Liver (tissue), 3 donors: ENCODE data around the gene IQCH.

Source experiments
- FOXA1 ChIP-seq: IDR thresholded peaks from 2 replicates; pipeline ENCODE4 v1.6.1; 2016; ENCODE audit warnings: antibody characterized with exemption
- GABPA ChIP-seq, 2 donors: IDR thresholded peaks in 1 of 2; conservative IDR thresholded peaks in 1 of 2; 2 replicates each; pipeline ENCODE4 v1.6.1; 2016; ENCODE audit warnings: antibody characterized with exemption in 2 of 2, mild to moderate bottlenecking in 1 of 2, moderate library complexity in 1 of 2
- HNF4G ChIP-seq: IDR thresholded peaks from 2 replicates; pipeline ENCODE4 v1.6.1; 2016; ENCODE audit warnings: antibody characterized with exemption
- JUND ChIP-seq, 2 donors: IDR thresholded peaks; 2 replicates each; pipeline ENCODE4 v1.6.1; 2016; ENCODE audit warnings: antibody characterized with exemption in 2 of 2
- RAD21 ChIP-seq, 2 donors: IDR thresholded peaks; 2 replicates each; pipeline ENCODE4 v1.6.1; 2016; ENCODE audit warnings: antibody characterized with exemption in 2 of 2, mild to moderate bottlenecking in 2 of 2
- RXRA ChIP-seq, 2 donors: IDR thresholded peaks; 2 replicates each; pipeline ENCODE4 v1.6.1; 2017 to 2018; ENCODE audit warnings: antibody characterized with exemption in 2 of 2, mild to moderate bottlenecking in 1 of 2
- TAF1 ChIP-seq: conservative IDR thresholded peaks from 2 replicates; pipeline ENCODE4 v1.6.1; 2016; ENCODE audit warnings: antibody characterized with exemption, mild to moderate bottlenecking
- TF ChIP-seq, protein P1 (sequence below): IDR thresholded peaks from 2 replicates; pipeline ENCODE4 v1.6.1; 2016; ENCODE audit warnings: antibody characterized with exemption, mild to moderate bottlenecking
- TF ChIP-seq, protein P2 (sequence below): fragments of 150-350 bp; IDR thresholded peaks from 2 replicates; pipeline ENCODE4 v1.5.1; 2017; ENCODE audit warnings: improper control_type of control experiment, low read depth, low read length; ENCODE audit not compliant: missing input control
- TF ChIP-seq, protein P3 (sequence below): IDR thresholded peaks from 2 replicates; pipeline ENCODE4 v1.6.1; 2016; ENCODE audit warnings: antibody characterized with exemption
- TF ChIP-seq, protein P4 (sequence below): IDR thresholded peaks from 2 replicates; pipeline ENCODE4 v1.6.1; 2016; ENCODE audit warnings: antibody characterized with exemption
- donor health status: healthy.
- donor health status: healthy.

DNA sequence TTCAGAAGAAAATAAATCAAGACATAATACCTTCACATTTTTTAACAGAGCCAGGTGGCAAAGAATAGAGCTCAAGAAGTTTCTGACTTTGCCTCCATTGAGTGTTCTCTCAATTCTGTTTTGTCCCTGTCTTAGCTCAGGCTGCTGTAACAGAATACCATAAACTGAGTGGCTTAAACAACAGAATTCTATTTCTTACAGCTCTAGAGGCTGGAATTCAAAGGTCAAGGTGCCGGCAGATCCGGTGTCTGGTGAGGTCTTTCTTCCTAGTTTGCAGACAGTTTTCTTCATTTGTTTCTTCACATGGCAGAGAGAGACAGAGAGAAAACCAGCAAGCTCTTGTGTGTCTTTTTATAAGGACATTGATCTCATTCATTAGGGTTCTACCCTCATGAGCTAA lies 25.6 kb downstream of the IQCH start:
- TF ChIP-seq, protein P1, sequence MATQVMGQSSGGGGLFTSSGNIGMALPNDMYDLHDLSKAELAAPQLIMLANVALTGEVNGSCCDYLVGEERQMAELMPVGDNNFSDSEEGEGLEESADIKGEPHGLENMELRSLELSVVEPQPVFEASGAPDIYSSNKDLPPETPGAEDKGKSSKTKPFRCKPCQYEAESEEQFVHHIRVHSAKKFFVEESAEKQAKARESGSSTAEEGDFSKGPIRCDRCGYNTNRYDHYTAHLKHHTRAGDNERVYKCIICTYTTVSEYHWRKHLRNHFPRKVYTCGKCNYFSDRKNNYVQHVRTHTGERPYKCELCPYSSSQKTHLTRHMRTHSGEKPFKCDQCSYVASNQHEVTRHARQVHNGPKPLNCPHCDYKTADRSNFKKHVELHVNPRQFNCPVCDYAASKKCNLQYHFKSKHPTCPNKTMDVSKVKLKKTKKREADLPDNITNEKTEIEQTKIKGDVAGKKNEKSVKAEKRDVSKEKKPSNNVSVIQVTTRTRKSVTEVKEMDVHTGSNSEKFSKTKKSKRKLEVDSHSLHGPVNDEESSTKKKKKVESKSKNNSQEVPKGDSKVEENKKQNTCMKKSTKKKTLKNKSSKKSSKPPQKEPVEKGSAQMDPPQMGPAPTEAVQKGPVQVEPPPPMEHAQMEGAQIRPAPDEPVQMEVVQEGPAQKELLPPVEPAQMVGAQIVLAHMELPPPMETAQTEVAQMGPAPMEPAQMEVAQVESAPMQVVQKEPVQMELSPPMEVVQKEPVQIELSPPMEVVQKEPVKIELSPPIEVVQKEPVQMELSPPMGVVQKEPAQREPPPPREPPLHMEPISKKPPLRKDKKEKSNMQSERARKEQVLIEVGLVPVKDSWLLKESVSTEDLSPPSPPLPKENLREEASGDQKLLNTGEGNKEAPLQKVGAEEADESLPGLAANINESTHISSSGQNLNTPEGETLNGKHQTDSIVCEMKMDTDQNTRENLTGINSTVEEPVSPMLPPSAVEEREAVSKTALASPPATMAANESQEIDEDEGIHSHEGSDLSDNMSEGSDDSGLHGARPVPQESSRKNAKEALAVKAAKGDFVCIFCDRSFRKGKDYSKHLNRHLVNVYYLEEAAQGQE: no peak
- TF ChIP-seq, protein P2, sequence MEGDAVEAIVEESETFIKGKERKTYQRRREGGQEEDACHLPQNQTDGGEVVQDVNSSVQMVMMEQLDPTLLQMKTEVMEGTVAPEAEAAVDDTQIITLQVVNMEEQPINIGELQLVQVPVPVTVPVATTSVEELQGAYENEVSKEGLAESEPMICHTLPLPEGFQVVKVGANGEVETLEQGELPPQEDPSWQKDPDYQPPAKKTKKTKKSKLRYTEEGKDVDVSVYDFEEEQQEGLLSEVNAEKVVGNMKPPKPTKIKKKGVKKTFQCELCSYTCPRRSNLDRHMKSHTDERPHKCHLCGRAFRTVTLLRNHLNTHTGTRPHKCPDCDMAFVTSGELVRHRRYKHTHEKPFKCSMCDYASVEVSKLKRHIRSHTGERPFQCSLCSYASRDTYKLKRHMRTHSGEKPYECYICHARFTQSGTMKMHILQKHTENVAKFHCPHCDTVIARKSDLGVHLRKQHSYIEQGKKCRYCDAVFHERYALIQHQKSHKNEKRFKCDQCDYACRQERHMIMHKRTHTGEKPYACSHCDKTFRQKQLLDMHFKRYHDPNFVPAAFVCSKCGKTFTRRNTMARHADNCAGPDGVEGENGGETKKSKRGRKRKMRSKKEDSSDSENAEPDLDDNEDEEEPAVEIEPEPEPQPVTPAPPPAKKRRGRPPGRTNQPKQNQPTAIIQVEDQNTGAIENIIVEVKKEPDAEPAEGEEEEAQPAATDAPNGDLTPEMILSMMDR: no peak
- TF ChIP-seq RXRA (IDR thresholded peaks at IDR 0.05): no peak
- TF ChIP-seq, protein P3, sequence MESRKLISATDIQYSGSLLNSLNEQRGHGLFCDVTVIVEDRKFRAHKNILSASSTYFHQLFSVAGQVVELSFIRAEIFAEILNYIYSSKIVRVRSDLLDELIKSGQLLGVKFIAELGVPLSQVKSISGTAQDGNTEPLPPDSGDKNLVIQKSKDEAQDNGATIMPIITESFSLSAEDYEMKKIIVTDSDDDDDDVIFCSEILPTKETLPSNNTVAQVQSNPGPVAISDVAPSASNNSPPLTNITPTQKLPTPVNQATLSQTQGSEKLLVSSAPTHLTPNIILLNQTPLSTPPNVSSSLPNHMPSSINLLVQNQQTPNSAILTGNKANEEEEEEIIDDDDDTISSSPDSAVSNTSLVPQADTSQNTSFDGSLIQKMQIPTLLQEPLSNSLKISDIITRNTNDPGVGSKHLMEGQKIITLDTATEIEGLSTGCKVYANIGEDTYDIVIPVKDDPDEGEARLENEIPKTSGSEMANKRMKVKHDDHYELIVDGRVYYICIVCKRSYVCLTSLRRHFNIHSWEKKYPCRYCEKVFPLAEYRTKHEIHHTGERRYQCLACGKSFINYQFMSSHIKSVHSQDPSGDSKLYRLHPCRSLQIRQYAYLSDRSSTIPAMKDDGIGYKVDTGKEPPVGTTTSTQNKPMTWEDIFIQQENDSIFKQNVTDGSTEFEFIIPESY: no peak
- TF ChIP-seq RAD21 (IDR thresholded peaks at IDR 0.05): no peak
- no peak for TF ChIP-seq FOXA1
- no peak for TF ChIP-seq HNF4G
- TF ChIP-seq JUND (IDR thresholded peaks at IDR 0.05): no peak
- TF ChIP-seq, protein P4, sequence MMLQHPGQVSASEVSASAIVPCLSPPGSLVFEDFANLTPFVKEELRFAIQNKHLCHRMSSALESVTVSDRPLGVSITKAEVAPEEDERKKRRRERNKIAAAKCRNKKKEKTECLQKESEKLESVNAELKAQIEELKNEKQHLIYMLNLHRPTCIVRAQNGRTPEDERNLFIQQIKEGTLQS: no peak
- no peak for TF ChIP-seq GABPA (IDR thresholded peaks at IDR 0.05 in 1 of 2, conservative IDR thresholded peaks at IDR 0.05 in 1 of 2)
- no peak for TF ChIP-seq TAF1
